GM21529 (cell line): Measurements from ENCODE around the gene ASAP2.

Experiments
- ATAC-seq: cut with Tn5 transposase; IDR thresholded peaks from one replicate; pipeline ENCODE4 v1.9.1; 2021; ENCODE audit not compliant: unreplicated experiment

The ASAP2 gene

GRCh38 chr2:9374071-9374730 lies 167.6 kb downstream of the ASAP2 start:
- ATAC-seq, result no peak

GRCh38 chr2:9375857-9376428 lies 169.3 kb downstream of the ASAP2 start:
- ATAC-seq, result no peak

GRCh38 chr2:9377461-9378097 lies 171.0 kb downstream of the ASAP2 start:
- no peak for ATAC-seq

- no peak for ATAC-seq
Measured at GRCh38 chr2:9378433-9379390, 172.1 kb downstream of the ASAP2 start.

- no peak for ATAC-seq
Measured at GRCh38 chr2:9379391-9379755, 172.8 kb downstream of the ASAP2 start.

- no peak for ATAC-seq
Measured at GRCh38 chr2:9380702-9381628, 174.4 kb downstream of the ASAP2 start.

GRCh38 chr2:9382604-9383235 lies 176.1 kb downstream of the ASAP2 start:
- no peak for ATAC-seq

GRCh38 chr2:9384521-9384920 lies 177.9 kb downstream of the ASAP2 start:
- ATAC-seq, result no peak

GRCh38 chr2:9385841-9386240 lies 179.2 kb downstream of the ASAP2 start:
- no peak for ATAC-seq

- ATAC-seq, result no peak
Measured at GRCh38 chr2:9388199-9388681, 181.6 kb downstream of the ASAP2 start.

GRCh38 chr2:9388950-9389911 lies 182.6 kb downstream of the ASAP2 start:
- ATAC-seq, result no peak

- ATAC-seq, result no peak
Measured at GRCh38 chr2:9390151-9390850, 183.7 kb downstream of the ASAP2 start.

- no peak for ATAC-seq
Measured at GRCh38 chr2:9390991-9391390, 184.4 kb downstream of the ASAP2 start.

GRCh38 chr2:9391961-9392720 lies 185.5 kb downstream of the ASAP2 start:
- no peak for ATAC-seq

GRCh38 chr2:9392898-9393765 lies 186.5 kb downstream of the ASAP2 start:
- ATAC-seq, result no peak

GRCh38 chr2:9394816-9395215 lies 188.2 kb downstream of the ASAP2 start:
- no peak for ATAC-seq
